Trophoblast cell (in vitro differentiated cells and primary cell): ENCODE results near the gene VEPH1.

ENCODE experiments used
- DNase-seq, 2 donors: peaks; one replicate each; pipeline ENCODE4 v3.0.0-alpha.2; 2016
- H2AFZ ChIP-seq: 2 replicates; pipeline ENCODE4 v1.6.1; 2013; ENCODE audit warnings: low read length, moderate library complexity, mild to moderate bottlenecking; ENCODE audit not compliant: insufficient read depth, poor library complexity
- H2AK5ac ChIP-seq: 2 replicates; pipeline ENCODE4 v1.6.1; 2013; ENCODE audit warnings: mild to moderate bottlenecking, low read length
- H2BK120ac ChIP-seq: 2 replicates; pipeline ENCODE4 v1.6.1; 2013; ENCODE audit warnings: low read length, mild to moderate bottlenecking, moderate library complexity; ENCODE audit not compliant: insufficient read depth, poor library complexity
- H2BK12ac ChIP-seq: 2 replicates; pipeline ENCODE4 v1.6.1; 2013; ENCODE audit warnings: mild to moderate bottlenecking, low read length, moderate library complexity
- H2BK5ac ChIP-seq: 2 replicates; pipeline ENCODE4 v1.6.1; 2013; ENCODE audit warnings: low read length, low read depth, moderate library complexity, mild to moderate bottlenecking; ENCODE audit not compliant: poor library complexity
- H3K14ac ChIP-seq: 2 replicates; pipeline ENCODE4 v1.6.1; 2013; ENCODE audit warnings: mild to moderate bottlenecking, low read length
- H3K18ac ChIP-seq: 2 replicates; pipeline ENCODE4 v1.6.1; 2013; ENCODE audit warnings: mild to moderate bottlenecking, low read length
- H3K23ac ChIP-seq: 2 replicates; pipeline ENCODE4 v1.6.1; 2013; ENCODE audit warnings: low read length
- H3K27ac ChIP-seq: 2 replicates; pipeline ENCODE4 v1.5.1; 2013; ENCODE audit warnings: low read depth, mild to moderate bottlenecking, inconsistent platforms, low read length, moderate library complexity
- H3K27me3 ChIP-seq: 2 replicates; pipeline ENCODE4 v1.6.1; 2013; ENCODE audit warnings: inconsistent platforms, mild to moderate bottlenecking, low read length, moderate library complexity; ENCODE audit not compliant: insufficient read depth
- H3K36me3 ChIP-seq, 2 experiments: 1 replicate in 1 of 2; 2 replicates in 1 of 2; pipeline ENCODE4 v1.6.1; 2013; ENCODE audit warnings: low read length in 2 of 2, mild to moderate bottlenecking in 2 of 2, moderate library complexity in 1 of 2; ENCODE audit not compliant: insufficient read depth in 2 of 2, control insufficient read depth in 1 of 2
- H3K4ac ChIP-seq: 2 replicates; pipeline ENCODE4 v1.6.1; 2013; ENCODE audit warnings: low read depth, mild to moderate bottlenecking, low read length, moderate library complexity
- H3K4me1 ChIP-seq, 2 experiments: 1 replicate in 1 of 2; 2 replicates in 1 of 2; pipeline ENCODE4 v1.6.1; 2013; ENCODE audit warnings: low read length in 2 of 2, mild to moderate bottlenecking in 2 of 2, moderate library complexity in 1 of 2; ENCODE audit not compliant: insufficient read depth in 2 of 2, control insufficient read depth in 1 of 2
- H3K4me2 ChIP-seq: 2 replicates; pipeline ENCODE4 v1.6.1; 2013; ENCODE audit warnings: inconsistent platforms, mild to moderate bottlenecking, low read length, moderate library complexity
- H3K4me3 ChIP-seq: 2 replicates; pipeline ENCODE4 v1.5.1; 2013; ENCODE audit warnings: mild to moderate bottlenecking, low read depth, low read length, inconsistent platforms
- H3K79me1 ChIP-seq: one replicate; pipeline ENCODE4 v1.6.1; 2013; ENCODE audit warnings: low read length
- H3K79me2 ChIP-seq: 2 replicates; pipeline ENCODE4 v1.6.1; 2013; ENCODE audit warnings: low read length, mild to moderate bottlenecking; ENCODE audit not compliant: control insufficient read depth, insufficient read depth, poor library complexity
- H3K9ac ChIP-seq: 2 replicates; pipeline ENCODE4 v1.6.1; 2013; ENCODE audit warnings: mild to moderate bottlenecking, low read length
- H3K9me3 ChIP-seq: 2 replicates; pipeline ENCODE4 v1.6.1; 2013; ENCODE audit warnings: low read depth, mild to moderate bottlenecking, control low read depth, inconsistent platforms, low read length; ENCODE audit not compliant: insufficient read depth
- H4K12ac ChIP-seq: 2 replicates; pipeline ENCODE4 v1.6.1; 2013; ENCODE audit warnings: low read depth, mild to moderate bottlenecking, low read length, moderate library complexity
- H4K8ac ChIP-seq: 2 replicates; pipeline ENCODE4 v1.6.1; 2013; ENCODE audit warnings: low read depth, mild to moderate bottlenecking, low read length, moderate library complexity
- H4K91ac ChIP-seq: one replicate; pipeline ENCODE4 v1.6.1; 2013; ENCODE audit warnings: low read depth, mild to moderate bottlenecking, low read length, moderate library complexity
- WGBS: extraction: QIAGEN DNeasy Blood & Tissue Kit; methylation state at CpG from one replicate; pipeline ENCODE4 v1.1.7; 2013; ENCODE audit warnings: missing lambda C conversion rate; ENCODE audit not compliant: insufficient read length, insufficient coverage; ENCODE audit errors: extremely low coverage; 5-methylcytosine and 5-hydroxymethylcytosine counted together

VEPH1 gene

GRCh38 chr3:157259825-157260224 is 243.4 kb downstream of the VEPH1 start:
- H3K36me3 ChIP-seq, result no peaks in the 10 kb centered on the region
- WGBS, result no CpG with 5 or more reads among the region's 2 CpGs
- H3K4me3 ChIP-seq, result no peak overlapping the region
- H2BK120ac ChIP-seq, result no peak overlapping the region
- H3K18ac ChIP-seq, result no peak overlapping the region
- H3K9me3 ChIP-seq, result no peaks in the 10 kb centered on the region
- no peak overlapping the region for H3K9ac ChIP-seq
- H3K79me1 ChIP-seq, result no peaks in the 10 kb centered on the region
- H3K27me3 ChIP-seq, result no peaks in the 10 kb centered on the region
- no peak overlapping the region for H3K27ac ChIP-seq
- no peak overlapping the region for H3K4me2 ChIP-seq
- no peak overlapping the region for H2BK12ac ChIP-seq
- no peak overlapping the region for H3K23ac ChIP-seq
- no peaks in the 10 kb centered on the region for H3K79me2 ChIP-seq
- no peak overlapping the region for H3K14ac ChIP-seq
- H3K4me1 ChIP-seq, result no peaks in the 10 kb centered on the region
- no peak overlapping the region for H2BK5ac ChIP-seq
- H2AK5ac ChIP-seq, result no peak overlapping the region
- no peak overlapping the region for H3K4ac ChIP-seq
- no peak for DNase-seq
- H2AFZ ChIP-seq, result no peak overlapping the region
- H4K8ac ChIP-seq, result no peak overlapping the region
- H4K12ac ChIP-seq, result no peak overlapping the region
- no peak overlapping the region for H4K91ac ChIP-seq

DNA sequence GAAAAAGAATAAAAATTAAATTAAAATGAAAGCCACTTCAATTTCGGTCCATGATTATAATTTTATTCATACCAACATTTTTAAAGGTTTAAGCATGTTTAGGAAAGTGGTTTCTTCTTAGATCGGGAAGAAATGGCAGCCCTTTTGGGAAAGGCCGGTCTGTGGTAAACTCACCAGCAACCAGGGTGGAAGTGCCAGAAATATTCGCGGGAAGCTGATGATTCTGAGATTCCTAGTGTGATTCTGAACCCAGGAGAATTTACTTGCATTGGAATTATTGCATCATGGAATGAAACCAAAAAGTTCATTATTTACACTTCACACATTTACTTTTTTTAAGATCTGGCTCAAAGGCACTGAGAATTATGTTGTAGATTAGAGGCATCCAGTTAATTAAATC is 246.1 kb downstream of the VEPH1 start:
- Histone ChIP-seq H3K27me3 (no peaks in the 10 kb centered on the region), H2BK5ac (no peak overlapping the region), H3K4ac (no peak overlapping the region), H3K18ac (no peak overlapping the region), H3K23ac (no peak overlapping the region), H3K4me1 (no peaks in the 10 kb centered on the region), H3K36me3 (no peaks in the 10 kb centered on the region), H2BK120ac (no peak overlapping the region), H3K79me1 (no peaks in the 10 kb centered on the region), H3K4me3 (no peak overlapping the region), H4K12ac (no peak overlapping the region), H3K9me3 (no peaks in the 10 kb centered on the region), H2BK12ac (no peak overlapping the region), H3K79me2 (no peaks in the 10 kb centered on the region), H2AFZ (no peak overlapping the region), H3K4me2 (no peak overlapping the region), H2AK5ac (no peak overlapping the region), H3K14ac (no peak overlapping the region), H4K8ac (no peak overlapping the region), H3K9ac (no peak overlapping the region), H3K27ac (no peak overlapping the region), H4K91ac (no peak overlapping the region)
- WGBS, result no CpG with 5 or more reads among the region's 5 CpGs
- DNase-seq, result no peak

GRCh38 chr3:157255797-157256196 is 247.4 kb downstream of the VEPH1 start:
- Histone ChIP-seq H3K4me3 (no peak overlapping the region), H2AFZ (no peak overlapping the region), H3K9ac (no peak overlapping the region), H3K36me3 (no peaks in the 10 kb centered on the region), H2BK120ac (no peak overlapping the region), H4K91ac (no peak overlapping the region), H2BK5ac (no peak overlapping the region), H3K4me2 (no peak overlapping the region), H3K9me3 (no peaks in the 10 kb centered on the region), H2BK12ac (no peak overlapping the region), H3K27me3 (no peaks in the 10 kb centered on the region), H4K8ac (no peak overlapping the region), H4K12ac (no peak overlapping the region), H3K23ac (no peak overlapping the region), H3K4ac (no peak overlapping the region), H3K27ac (no peak overlapping the region), H3K4me1 (no peaks in the 10 kb centered on the region), H3K18ac (no peak overlapping the region), H3K14ac (no peak overlapping the region), H3K79me2 (no peaks in the 10 kb centered on the region), H2AK5ac (no peak overlapping the region), H3K79me1 (no peaks in the 10 kb centered on the region)
- WGBS, result no CpG with 5 or more reads among the region's 1 CpG
- no peak for DNase-seq

GRCh38 chr3:157251685-157252084 is 251.5 kb downstream of the VEPH1 start:
- H3K4ac ChIP-seq, result no peak overlapping the region
- H2AFZ ChIP-seq, result no peak overlapping the region
- H4K8ac ChIP-seq, result no peak overlapping the region
- no CpG with 5 or more reads among the region's 3 CpGs for WGBS
- H3K79me2 ChIP-seq, result no peaks in the 10 kb centered on the region
- no peak overlapping the region for H3K14ac ChIP-seq
- H3K79me1 ChIP-seq, result no peaks in the 10 kb centered on the region
- H3K23ac ChIP-seq, result no peak overlapping the region
- H3K4me2 ChIP-seq, result no peak overlapping the region
- no peak overlapping the region for H4K12ac ChIP-seq
- no peak overlapping the region for H2BK120ac ChIP-seq
- H3K4me1 ChIP-seq, result peaks cover 4 to 7% of the 10 kb centered on the region in 2 experiments
- no peak overlapping the region for H3K9ac ChIP-seq
- H3K27ac ChIP-seq, result no peak overlapping the region
- H2BK5ac ChIP-seq, result no peak overlapping the region
- no peaks in the 10 kb centered on the region for H3K9me3 ChIP-seq
- H3K27me3 ChIP-seq, result no peaks in the 10 kb centered on the region
- H2BK12ac ChIP-seq, result no peak overlapping the region
- no peak overlapping the region for H3K4me3 ChIP-seq
- no peaks in the 10 kb centered on the region for H3K36me3 ChIP-seq
- no peak overlapping the region for H3K18ac ChIP-seq
- no peak overlapping the region for H4K91ac ChIP-seq
- DNase-seq, result no peak
- no peak overlapping the region for H2AK5ac ChIP-seq
